ENCODE data around the gene CMTM5. TPM values are rescaled to one million over a fixed set of nuclear protein-coding genes. Genes with fewer than 3 reads are reported as not detected.

CMTM5 gene
- total and polyA plus RNA-seq, 2 donors (not counting 3 experiments of a cell fraction or from before 2014, with no cell fraction given): not detected

GRCh38 chr14:23414906-23415820 is 38.3 kb downstream of the CMTM5 start:
- no peaks in the 10 kb centered on the region for H3K9me1 ChIP-seq (replicated peaks; ENCODE audit: control insufficient read depth, extremely low read depth, insufficient read depth, low read length)
- no peak overlapping the region for H3K27ac ChIP-seq (ENCODE audit: insufficient read depth, low read depth, low read length)
- no peaks in the 10 kb centered on the region for H4K20me1 ChIP-seq (replicated peaks; ENCODE audit: control insufficient read depth, extremely low read depth, insufficient read depth, low read length)
- H3K9ac ChIP-seq (replicated peaks; ENCODE audit: extremely low read depth, insufficient read depth, low read length): no peak overlapping the region
- no peaks in the 10 kb centered on the region for H3K27me3 ChIP-seq (ENCODE audit: control insufficient read depth in 2 of 2, insufficient read depth in 2 of 2, low read length in 2 of 2)
- intact Hi-C loops (cut with micrococcal nuclease): no loop called here
- H3K79me2 ChIP-seq (ENCODE audit: control insufficient read depth, insufficient read depth, low read length): no peaks in the 10 kb centered on the region
- DNase-seq (ENCODE audit: low read depth, low spot score) (no peak), FAIRE-seq (no peak)
- no TSS peak for BruUV-seq (replicated peaks)
- no peak overlapping the region for H2AFZ ChIP-seq (ENCODE audit: low read depth, low read length)
- ChIA-PET POLR2A (no interaction called here), CTCF (no interaction called here)
- H3K4me2 ChIP-seq (ENCODE audit: insufficient read depth, low read length): no peak overlapping the region
- H3K9me3 ChIP-seq (replicated peaks; ENCODE audit: control insufficient read depth, insufficient read depth, low read length): no peaks in the 10 kb centered on the region
- TF ChIP-seq POLR2A (IDR thresholded peaks at IDR 0.05; ENCODE audit: low read depth, low read length) (no peak), FOS (IDR thresholded peaks at IDR 0.05; ENCODE audit: borderline replicate concordance, insufficient read depth, low read length) (no peak), GATA2 (IDR thresholded peaks at IDR 0.05; ENCODE audit: insufficient read depth, insufficient read length, low read depth, low read length) (no peak), POLR2AphosphoS5 (IDR thresholded peaks at IDR 0.05; ENCODE audit: insufficient read depth, low read depth, low read length) (no peak), JUN (IDR thresholded peaks at IDR 0.05; ENCODE audit: borderline replicate concordance, insufficient read depth, insufficient read length, low read depth) (no peak), MAX (IDR thresholded peaks at IDR 0.05; ENCODE audit: insufficient read depth, insufficient read length) (no peak), MYC (IDR thresholded peaks at IDR 0.05; ENCODE audit: low read depth, low read length) (no peak), EZH2 (IDR thresholded peaks at IDR 0.05; ENCODE audit: borderline replicate concordance, low read depth, low read length, severe bottlenecking) (no peak)
- TF ChIP-seq, protein P1, sequence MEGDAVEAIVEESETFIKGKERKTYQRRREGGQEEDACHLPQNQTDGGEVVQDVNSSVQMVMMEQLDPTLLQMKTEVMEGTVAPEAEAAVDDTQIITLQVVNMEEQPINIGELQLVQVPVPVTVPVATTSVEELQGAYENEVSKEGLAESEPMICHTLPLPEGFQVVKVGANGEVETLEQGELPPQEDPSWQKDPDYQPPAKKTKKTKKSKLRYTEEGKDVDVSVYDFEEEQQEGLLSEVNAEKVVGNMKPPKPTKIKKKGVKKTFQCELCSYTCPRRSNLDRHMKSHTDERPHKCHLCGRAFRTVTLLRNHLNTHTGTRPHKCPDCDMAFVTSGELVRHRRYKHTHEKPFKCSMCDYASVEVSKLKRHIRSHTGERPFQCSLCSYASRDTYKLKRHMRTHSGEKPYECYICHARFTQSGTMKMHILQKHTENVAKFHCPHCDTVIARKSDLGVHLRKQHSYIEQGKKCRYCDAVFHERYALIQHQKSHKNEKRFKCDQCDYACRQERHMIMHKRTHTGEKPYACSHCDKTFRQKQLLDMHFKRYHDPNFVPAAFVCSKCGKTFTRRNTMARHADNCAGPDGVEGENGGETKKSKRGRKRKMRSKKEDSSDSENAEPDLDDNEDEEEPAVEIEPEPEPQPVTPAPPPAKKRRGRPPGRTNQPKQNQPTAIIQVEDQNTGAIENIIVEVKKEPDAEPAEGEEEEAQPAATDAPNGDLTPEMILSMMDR (IDR thresholded peaks at IDR 0.05; ENCODE audit: extremely low read depth in 1 of 2, insufficient read depth in 1 of 2, low read depth in 1 of 2, low read length in 2 of 2): no peak
- dilution Hi-C loops (cut with MboI; ENCODE audit: extremely low pct_ligation_motif_present, low sequenced_read_pairs): no loop called here
- H3K4me1 ChIP-seq (ENCODE audit: control insufficient read depth, extremely low read depth, insufficient read depth, low read length): no peaks in the 10 kb centered on the region
- H3K36me3 ChIP-seq (ENCODE audit: control insufficient read depth in 2 of 2, extremely low read depth in 1 of 2, insufficient read depth in 2 of 2, low read length in 2 of 2): no peaks in the 10 kb centered on the region
- no peak overlapping the region for H3K4me3 ChIP-seq (replicated peaks in 1 of 3; ENCODE audit: insufficient read depth in 1 of 3, low read depth in 1 of 3, low read length in 3 of 3)
